Choroid plexus epithelial cell (primary cell): ENCODE measurements around the gene KRTAP1-1.

ENCODE experiments used
- DNase-seq: peaks from one replicate; pipeline ENCODE4 v3.0.0-alpha.2; 2010; ENCODE audit warnings: low read depth
- H3K4me3 ChIP-seq: 2 replicates; pipeline ENCODE4 v1.5.1; 2011; ENCODE audit warnings: low read depth, mild to moderate bottlenecking, control low read depth, low read length, moderate library complexity
- TF ChIP-seq, protein P1 (sequence below): conservative IDR thresholded peaks from 2 replicates; pipeline ENCODE4 v1.5.1; 2011; ENCODE audit warnings: low read depth, mild to moderate bottlenecking, control low read depth, inconsistent platforms, low read length, moderate library complexity

KRTAP1-1 gene

DNA sequence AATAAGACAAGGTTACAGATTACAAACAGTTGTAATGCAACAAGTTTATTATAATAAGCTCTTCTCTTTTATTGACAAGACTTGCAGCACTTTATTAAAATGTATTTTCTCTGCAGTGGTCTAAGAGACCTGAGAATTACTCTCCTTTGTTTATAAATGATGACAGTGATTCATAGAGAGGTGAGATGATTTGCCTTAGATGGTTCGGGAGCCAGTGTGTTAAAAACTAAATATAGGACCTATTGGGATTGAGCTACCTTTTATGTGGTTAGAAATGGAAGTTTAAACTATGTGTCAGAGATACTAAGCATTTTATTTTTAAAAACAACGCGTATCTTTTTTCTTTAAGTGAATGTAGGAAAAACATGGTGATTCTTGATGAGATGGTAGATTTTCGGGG, 44.4 kb downstream of the KRTAP1-1 start:
- DNase-seq = no peak
- no peak overlapping the region for H3K4me3 ChIP-seq
- TF ChIP-seq, protein P1, sequence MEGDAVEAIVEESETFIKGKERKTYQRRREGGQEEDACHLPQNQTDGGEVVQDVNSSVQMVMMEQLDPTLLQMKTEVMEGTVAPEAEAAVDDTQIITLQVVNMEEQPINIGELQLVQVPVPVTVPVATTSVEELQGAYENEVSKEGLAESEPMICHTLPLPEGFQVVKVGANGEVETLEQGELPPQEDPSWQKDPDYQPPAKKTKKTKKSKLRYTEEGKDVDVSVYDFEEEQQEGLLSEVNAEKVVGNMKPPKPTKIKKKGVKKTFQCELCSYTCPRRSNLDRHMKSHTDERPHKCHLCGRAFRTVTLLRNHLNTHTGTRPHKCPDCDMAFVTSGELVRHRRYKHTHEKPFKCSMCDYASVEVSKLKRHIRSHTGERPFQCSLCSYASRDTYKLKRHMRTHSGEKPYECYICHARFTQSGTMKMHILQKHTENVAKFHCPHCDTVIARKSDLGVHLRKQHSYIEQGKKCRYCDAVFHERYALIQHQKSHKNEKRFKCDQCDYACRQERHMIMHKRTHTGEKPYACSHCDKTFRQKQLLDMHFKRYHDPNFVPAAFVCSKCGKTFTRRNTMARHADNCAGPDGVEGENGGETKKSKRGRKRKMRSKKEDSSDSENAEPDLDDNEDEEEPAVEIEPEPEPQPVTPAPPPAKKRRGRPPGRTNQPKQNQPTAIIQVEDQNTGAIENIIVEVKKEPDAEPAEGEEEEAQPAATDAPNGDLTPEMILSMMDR = no peak

DNA sequence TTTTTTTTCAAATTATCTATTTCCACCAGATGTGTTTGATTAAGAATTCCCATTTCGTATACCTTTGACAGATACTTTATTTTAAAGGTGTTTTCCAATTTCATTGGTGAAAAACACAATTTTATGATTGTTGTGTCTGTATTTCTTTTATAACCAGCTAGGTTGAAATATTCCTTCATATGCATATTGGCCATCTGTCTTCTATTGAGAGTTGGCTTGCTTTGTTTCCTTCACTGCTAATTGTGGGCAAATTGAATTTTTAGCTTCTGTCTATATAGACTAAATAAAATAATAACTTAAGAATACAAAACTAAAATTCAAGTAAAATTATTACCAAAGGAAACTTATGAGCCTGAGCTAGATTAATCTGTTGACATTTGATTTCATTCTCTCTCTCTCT, 46.1 kb downstream of the KRTAP1-1 start:
- H3K4me3 ChIP-seq = no peak overlapping the region
- TF ChIP-seq, protein P1 = no peak
- DNase-seq = no peak

DNA sequence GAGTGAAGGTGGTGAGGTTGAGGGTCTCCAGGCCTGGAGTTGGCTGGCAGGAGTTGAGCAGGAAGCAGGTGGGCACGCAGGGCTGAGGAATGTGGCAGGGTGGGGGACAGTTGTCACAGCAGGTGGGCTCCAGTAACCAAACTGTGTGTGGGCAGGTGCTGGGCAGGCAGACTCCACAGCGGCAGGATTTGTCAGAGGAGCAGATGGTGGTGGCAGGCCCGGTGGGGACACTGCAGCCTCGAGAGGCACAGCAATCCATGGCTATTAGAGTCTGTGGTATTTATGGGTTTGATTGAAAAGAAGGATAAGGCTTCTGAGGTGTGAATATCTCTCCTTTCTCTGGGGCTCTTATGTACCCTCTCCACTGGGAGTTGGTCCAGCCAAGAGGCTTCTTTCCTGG, 47.4 kb downstream of the KRTAP1-1 start, which contains the start of gene KRTAP3-3:
TSS of gene KRTAP3-3 (minus strand) at position 326 of the 400 bp plus-strand sequence. CDS start at position 259, 67 bp downstream.
- no peak within 1 kb of the TSS for H3K4me3 ChIP-seq
- TF ChIP-seq, protein P1 = no peak
- DNase-seq = no peak

DNA sequence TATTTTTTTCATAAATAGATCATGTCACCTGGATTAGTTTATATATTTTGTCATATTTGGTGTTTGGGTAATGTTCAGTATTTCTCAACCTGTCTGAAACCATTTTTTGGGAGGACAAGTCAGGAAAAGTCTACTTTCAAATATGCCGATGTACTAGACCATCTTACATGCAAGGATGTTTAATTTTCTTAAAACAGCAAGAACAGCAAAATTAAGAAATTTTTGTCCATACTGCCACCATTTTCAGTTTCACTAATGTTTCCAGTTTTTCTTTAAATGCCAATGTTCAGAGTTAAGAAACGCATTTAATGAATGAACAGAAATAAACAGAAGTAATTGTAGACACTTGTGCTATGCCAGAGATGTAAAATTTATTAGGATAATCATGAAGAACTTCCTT, 48.2 kb downstream of the KRTAP1-1 start:
- TF ChIP-seq, protein P1 = no peak
- no peak overlapping the region for H3K4me3 ChIP-seq
- DNase-seq = no peak

DNA sequence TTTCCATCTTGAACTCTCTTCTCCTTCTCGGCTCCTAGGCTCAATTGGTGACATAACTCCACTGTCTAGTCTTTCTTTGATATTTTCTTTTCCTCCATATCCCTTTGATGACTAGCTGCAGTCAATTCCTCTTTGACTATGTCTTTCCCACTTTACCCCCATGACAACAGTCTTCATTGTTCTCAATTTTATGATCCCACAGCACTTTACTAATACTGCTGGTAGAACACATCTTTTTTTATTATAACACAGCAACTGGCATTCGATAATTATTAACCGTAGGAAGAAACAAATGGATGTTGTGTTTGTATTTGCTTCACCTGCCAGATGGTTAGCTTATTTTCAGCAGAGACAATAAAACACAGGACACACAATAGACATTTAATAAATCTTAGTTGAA, 48.6 kb downstream of the KRTAP1-1 start:
- DNase-seq = no peak
- no peak overlapping the region for H3K4me3 ChIP-seq
- TF ChIP-seq, protein P1 = no peak
